A549 (cell line): ENCODE data around the gene AMIGO1. TPM values are rescaled to one million over a fixed set of nuclear protein-coding genes. Genes with fewer than 3 reads are reported as not detected.

Experiments
- ATAC-seq, 2 experiments: fragments of 200-7000 bp in 1 of 2; fragments of >200 bp in 1 of 2; cut with Nextera tagmentation in 1 of 2; cut with Tn5 transposase in 1 of 2; 3 replicates each; pipeline versions ENCODE4 v1.8.0 to v1.9.1; 2018 to 2020; ENCODE audit warnings: mild to moderate bottlenecking in 1 of 2, moderate library complexity in 1 of 2
- CTCF ChIA-PET: fragments of 300-600 bp; sonication (Branson Sonifier 250); formaldehyde crosslinking; extraction: SDS; loops from one replicate; lab custom pipeline; 2021; ENCODE audit warnings: antibody characterized with exemption, inconsistent platforms; lab: Yijun Ruan, JAX
- POLR2A ChIA-PET: fragments of 350-600 bp; formaldehyde crosslinking; extraction: SDS; loops from one replicate; lab custom pipeline; 2021; ENCODE audit warnings: antibody characterized with exemption, inconsistent platforms; lab: Yijun Ruan, JAX
- DNase-seq, 2 experiments: peaks; one replicate each; pipeline versions ENCODE4 v3.0.0 to v3.0.0-alpha.2; 2011 to 2016; ENCODE audit warnings: low read depth in 1 of 2, low spot score in 1 of 2
- FAIRE-seq: peaks from 2 replicates; lab custom pipeline; 2011; peaks lifted over from hg19 to GRCh38; lab: Jason Lieb, UNC
- H3K27ac ChIP-seq, 2 experiments: fragments of >200 bp; sonication (Bioruptor Twin); formaldehyde crosslinking; 3 replicates each; pipeline ENCODE4 v1.5.1; 2016 to 2017
- H3K4me1 ChIP-seq: fragments of >200 bp; sonication (Bioruptor Twin); formaldehyde crosslinking; 3 replicates; pipeline ENCODE4 v1.6.1; 2016
- H3K4me2 ChIP-seq: fragments of >200 bp; sonication (Bioruptor Twin); formaldehyde crosslinking; 3 replicates; pipeline ENCODE4 v1.6.1; 2016
- H3K4me3 ChIP-seq: fragments of >200 bp; sonication (Bioruptor Twin); formaldehyde crosslinking; 3 replicates; pipeline ENCODE4 v1.5.1; 2016
- H3K9me3 ChIP-seq: fragments of >200 bp; sonication (Bioruptor Twin); formaldehyde crosslinking; 3 replicates; pipeline ENCODE4 v1.6.1; 2016
- CHD4 ChIP-seq: fragments of 200-600 bp; sonication (generic); IDR thresholded peaks from 2 replicates; pipeline ENCODE4 v1.6.1; 2016; ENCODE audit warnings: antibody characterized with exemption, mild to moderate bottlenecking, borderline replicate concordance
- EHF ChIP-seq: fragments of 250-450 bp; sonication (Bioruptor Pico); IDR thresholded peaks from 2 replicates; pipeline ENCODE4 v1.5.0; 2020; ENCODE audit warnings: mild to moderate bottlenecking
- FOSL2 ChIP-seq, 2 experiments: fragments of 450-650 bp in 1 of 2; fragments of >200 bp in 1 of 2; sonication (Bioruptor Twin) in 1 of 2; formaldehyde crosslinking; IDR thresholded peaks; 2 replicates each; pipeline versions ENCODE4 v1.5.0 to v1.6.1; 2016 to 2020; ENCODE audit warnings: mild to moderate bottlenecking in 1 of 2, moderate library complexity in 1 of 2
- GATA3 ChIP-seq: IDR thresholded peaks from 2 replicates; pipeline ENCODE4 v1.6.1; 2012; ENCODE audit warnings: borderline replicate concordance
- HOXB13 ChIP-seq: fragments of 250-450 bp; sonication (Bioruptor Pico); IDR thresholded peaks from 2 replicates; pipeline ENCODE4 v1.5.0; 2020; ENCODE audit warnings: low read depth, mild to moderate bottlenecking, moderate library complexity
- HOXB5 ChIP-seq: fragments of 250-450 bp; sonication (Bioruptor Pico); IDR thresholded peaks from 2 replicates; pipeline ENCODE4 v1.5.0; 2020; ENCODE audit warnings: mild to moderate bottlenecking, moderate library complexity
- MAZ ChIP-seq: fragments of 150-350 bp; IDR thresholded peaks from 2 replicates; pipeline ENCODE4 v1.6.1; 2014; ENCODE audit warnings: antibody characterized with exemption, low read depth, low read length, borderline replicate concordance
- NR3C1 ChIP-seq: fragments of >200 bp; sonication (Bioruptor Twin); formaldehyde crosslinking; IDR thresholded peaks from 3 replicates; pipeline ENCODE4 v1.6.1; 2017
- RAD21 ChIP-seq, 2 experiments: fragments of >200 bp in 1 of 2; sonication (Bioruptor Twin) in 1 of 2; formaldehyde crosslinking in 1 of 2; IDR thresholded peaks in 1 of 2; conservative IDR thresholded peaks in 1 of 2; 2 replicates in 1 of 2; 3 replicates in 1 of 2; pipeline ENCODE4 v1.6.1; 2012 to 2018; ENCODE audit warnings: inconsistent platforms in 1 of 2
- RFX5 ChIP-seq: fragments of 450-650 bp; IDR thresholded peaks from 2 replicates; pipeline ENCODE4 v1.7.1; 2014; ENCODE audit warnings: antibody characterized with exemption, mild to moderate bottlenecking, moderate library complexity
- RNF2 ChIP-seq: fragments of 200-600 bp; sonication (generic); IDR thresholded peaks from 2 replicates; pipeline ENCODE4 v1.6.1; 2016; ENCODE audit warnings: low read depth, mild to moderate bottlenecking, antibody characterized with exemption, moderate library complexity, borderline replicate concordance
- TP53 ChIP-seq: fragments of 250-450 bp; sonication (Bioruptor Pico); IDR thresholded peaks from 2 replicates; pipeline ENCODE4 v1.5.0; 2021; ENCODE audit warnings: mild to moderate bottlenecking, moderate library complexity
- ZC3H11A ChIP-seq: fragments of 450-650 bp; IDR thresholded peaks from 2 replicates; pipeline ENCODE4 v1.6.1; 2014; ENCODE audit warnings: antibody characterized with exemption, mild to moderate bottlenecking
- ZSCAN20 ChIP-seq: fragments of 250-450 bp; sonication (Bioruptor Pico); IDR thresholded peaks from 2 replicates; pipeline ENCODE4 v1.8.0; 2022; ENCODE audit warnings: mild to moderate bottlenecking, moderate library complexity
- WGBS: methylation state at CpG from one replicate; pipeline ENCODE4 v1.1.6; 2017; ENCODE audit errors: missing lambda C conversion rate; 5-methylcytosine and 5-hydroxymethylcytosine counted together
- polyA plus RNA-seq, 4 experiments: library from polyadenylated mRNA; depleted of rRNA in 3 of 4; stranded (reverse); fragments of >200 nt; fragmentation: RNase III in 1 of 4; extraction: RNeasy Plus Mini Kit Qiagen cat#74134 plus additional on column Dnase treatment in 1 of 4; gene quantifications; 2 replicates in 3 of 4; 3 replicates in 1 of 4; pipeline ENCODE4 v1.2.3, GENCODE V29; 2011 to 2017
- TF ChIP-seq, protein P1 (sequence below): IDR thresholded peaks from 2 replicates; pipeline ENCODE4 v1.6.1; 2012
- TF ChIP-seq, protein P2 (sequence below): fragments of >200 bp; sonication (Bioruptor Twin); formaldehyde crosslinking; IDR thresholded peaks from 3 replicates; pipeline ENCODE4 v1.5.1; 2016
- TF ChIP-seq, protein P3 (sequence below): fragments of 200-600 bp; sonication (generic); IDR thresholded peaks from 2 replicates; pipeline ENCODE4 v1.6.1; 2016; ENCODE audit warnings: antibody characterized with exemption, mild to moderate bottlenecking, moderate library complexity
- TF ChIP-seq, protein P4 (sequence below): fragments of 450-650 bp; IDR thresholded peaks from 2 replicates; pipeline ENCODE4 v1.6.1; 2014; ENCODE audit warnings: antibody characterized with exemption
- TF ChIP-seq, protein P5 (sequence below): fragments of >200 bp; sonication (Bioruptor Twin); formaldehyde crosslinking; IDR thresholded peaks from 3 replicates; pipeline ENCODE4 v1.6.1; 2016

Gene AMIGO1
- polyA plus RNA-seq, 2 of the 4 experiments (the other 2 are of a cell fraction) = 0.43 to 1.2 TPM

DNA sequence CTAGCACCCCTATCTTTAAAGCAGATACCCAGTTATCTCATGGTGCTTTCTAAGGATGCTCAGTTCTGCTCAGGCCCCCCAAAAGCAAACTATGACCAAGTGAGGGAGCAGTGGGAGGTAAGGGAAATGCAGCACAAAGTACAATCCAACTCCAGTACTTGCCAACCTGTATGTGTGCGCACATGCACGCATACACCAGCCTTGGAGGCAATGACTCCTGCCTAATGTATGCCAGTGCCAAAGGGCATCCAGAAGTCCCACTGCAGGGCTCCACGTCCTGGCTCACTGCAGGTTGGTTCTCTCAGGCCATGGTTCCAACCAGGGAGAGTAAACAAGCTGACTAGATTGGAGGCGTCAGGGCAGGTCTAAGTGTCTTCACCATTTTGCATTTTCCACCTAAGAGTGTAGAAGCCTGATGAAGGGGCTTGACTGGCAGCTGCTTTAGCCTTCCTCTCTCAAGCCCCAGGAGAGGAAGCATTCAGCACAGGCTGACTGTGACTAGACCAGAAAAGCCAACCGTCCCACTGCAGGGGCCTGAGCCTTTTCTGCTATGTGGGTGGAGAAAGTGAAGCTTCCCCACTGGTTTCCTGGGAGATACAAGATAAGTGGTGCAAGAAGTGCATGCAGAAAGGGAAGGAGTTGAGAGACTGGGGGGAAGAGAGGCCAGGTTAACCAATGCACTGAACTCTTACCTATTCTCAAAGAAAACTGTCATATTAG, 7.7 kb downstream of the AMIGO1 start:
- CTCF ChIA-PET = interaction anchor here (0.7 to 23.6 kb wide), 7 partner anchors 8 to 30 kb away, joined by 3 to 749 read pairs (median 4); partner anchors contain the start of genes CYB561D1 and GPR61
- WGBS = 86% methylated on average over 5 of the region's 5 CpGs
- H3K27ac ChIP-seq = no peak overlapping the region

DNA sequence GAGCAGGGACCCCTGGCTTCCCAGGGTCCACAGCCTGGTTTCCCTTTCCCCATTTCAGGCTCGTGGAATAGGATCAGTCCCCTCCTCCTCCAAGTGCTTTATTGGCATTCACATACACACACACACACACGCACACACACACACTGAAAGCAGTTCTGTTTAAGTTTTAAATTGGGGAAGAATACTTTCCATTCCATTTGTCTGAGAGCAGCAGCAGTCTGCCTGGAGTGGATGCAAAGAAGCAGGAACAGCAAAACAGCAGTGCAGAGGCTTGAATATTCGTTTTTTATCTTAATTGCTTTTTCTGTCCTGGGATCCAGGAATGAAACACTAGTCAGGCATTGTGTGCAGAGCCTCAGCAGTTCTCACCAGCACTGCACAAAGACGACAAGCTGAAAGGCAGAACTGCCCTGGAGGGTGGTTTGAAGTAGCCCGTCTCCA, 8.6 kb downstream of the AMIGO1 start:
- TF ChIP-seq FOSL2 (IDR thresholded peaks at IDR 0.05) (no peak), FOSL2 (CRISPR knock-in tag; IDR thresholded peaks at IDR 0.05) (no peak), RAD21 (conservative IDR thresholded peaks at IDR 0.05 in 1 of 2, IDR thresholded peaks at IDR 0.05 in 1 of 2) (no peak), RFX5 (no peak)
- WGBS = 57% methylated on average over 5 of the region's 5 CpGs
- no peak for FAIRE-seq
- POLR2A ChIA-PET = no interaction called here
- ATAC-seq = no peak
- CTCF ChIA-PET = interaction anchor here (1.0 to 23.6 kb wide), 5 partner anchors 12 to 275 kb away, joined by 3 to 749 read pairs (median 4); partner anchors contain the start of gene GPR61
- no peak overlapping the region for H3K4me3 ChIP-seq
- DNase-seq = no peak
- no peaks in the 10 kb centered on the region for H3K9me3 ChIP-seq
- H3K4me2 ChIP-seq = no peak overlapping the region
- no peaks in the 10 kb centered on the region for H3K4me1 ChIP-seq
- H3K27ac ChIP-seq = no peak overlapping the region

More for the DNA sequence above, 7.7 kb downstream of the AMIGO1 start:
- Histone ChIP-seq H3K4me2 (no peak overlapping the region), H3K4me3 (no peak overlapping the region), H3K4me1 (no peaks in the 10 kb centered on the region)
- no peak for TF ChIP-seq TP53
- TF ChIP-seq EHF (CRISPR knock-in tag) = no peak
- no peak for TF ChIP-seq NR3C1
- TF ChIP-seq, protein P1, sequence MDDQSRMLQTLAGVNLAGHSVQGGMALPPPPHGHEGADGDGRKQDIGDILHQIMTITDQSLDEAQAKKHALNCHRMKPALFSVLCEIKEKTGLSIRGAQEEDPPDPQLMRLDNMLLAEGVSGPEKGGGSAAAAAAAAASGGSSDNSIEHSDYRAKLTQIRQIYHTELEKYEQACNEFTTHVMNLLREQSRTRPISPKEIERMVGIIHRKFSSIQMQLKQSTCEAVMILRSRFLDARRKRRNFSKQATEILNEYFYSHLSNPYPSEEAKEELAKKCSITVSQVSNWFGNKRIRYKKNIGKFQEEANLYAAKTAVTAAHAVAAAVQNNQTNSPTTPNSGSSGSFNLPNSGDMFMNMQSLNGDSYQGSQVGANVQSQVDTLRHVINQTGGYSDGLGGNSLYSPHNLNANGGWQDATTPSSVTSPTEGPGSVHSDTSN = no peak
- TF ChIP-seq, all 56 proteins: peak for 0
- H3K9me3 ChIP-seq = no peaks in the 10 kb centered on the region
- no peak for DNase-seq
- POLR2A ChIA-PET = no interaction called here
- ATAC-seq = no peak
- no peak for FAIRE-seq

DNA sequence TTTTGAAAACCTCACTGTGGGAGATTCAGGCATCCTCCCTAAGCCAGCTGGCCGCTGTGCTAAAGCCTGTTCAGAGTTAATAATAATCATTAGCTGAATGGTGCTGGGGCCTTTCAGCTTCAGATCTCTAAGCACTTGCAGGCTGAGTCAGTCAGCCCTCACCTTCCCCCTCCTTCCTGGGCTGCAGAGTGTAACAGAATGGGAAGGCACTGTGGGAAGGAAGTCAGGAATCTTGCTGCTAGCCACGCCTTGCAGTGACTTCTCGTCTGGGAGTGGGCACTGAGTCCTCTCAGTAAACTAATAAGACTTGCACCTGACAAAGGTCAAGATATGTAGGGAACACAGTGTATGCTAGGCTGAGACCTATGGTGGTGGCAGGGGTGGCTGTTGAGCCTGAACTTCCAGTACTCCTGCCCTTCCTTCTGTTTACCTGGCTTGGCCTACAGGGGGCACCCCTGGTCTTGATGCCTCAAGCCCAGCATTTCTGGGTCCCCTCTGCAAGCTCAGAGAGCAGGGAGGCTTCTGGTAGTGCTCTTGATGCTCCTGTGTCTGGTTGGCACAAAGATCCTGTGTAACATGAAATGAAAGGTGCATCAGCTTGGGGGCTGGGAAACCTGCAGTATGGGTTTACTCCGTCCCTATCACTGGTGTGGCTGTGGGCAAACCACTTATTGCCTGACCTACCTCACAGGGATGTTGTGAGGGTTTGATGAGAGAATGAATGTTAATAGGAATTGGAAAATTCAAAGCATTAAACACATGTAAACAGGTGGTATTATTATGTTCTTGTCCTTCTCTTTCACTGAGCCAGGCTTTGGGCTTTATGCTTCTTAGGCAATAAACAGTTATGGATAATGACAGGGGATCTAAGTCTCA, 9.6 kb downstream of the AMIGO1 start:
- no peak overlapping the region for H3K4me2 ChIP-seq
- TF ChIP-seq CHD4 (no peak), RNF2 (no peak), ZSCAN20 (CRISPR knock-in tag) (no peak), EHF (CRISPR knock-in tag) (no peak), RAD21 (conservative IDR thresholded peaks at IDR 0.05 in 1 of 2, IDR thresholded peaks at IDR 0.05 in 1 of 2) (peak in 1 of 2 experiments; percentile 30; a peak in 2 of 5 replicates), HOXB13 (CRISPR knock-in tag) (no peak), HOXB5 (CRISPR knock-in tag) (no peak), MAZ (no peak), GATA3 (no peak), ZC3H11A (no peak)
- TF ChIP-seq, protein P2, sequence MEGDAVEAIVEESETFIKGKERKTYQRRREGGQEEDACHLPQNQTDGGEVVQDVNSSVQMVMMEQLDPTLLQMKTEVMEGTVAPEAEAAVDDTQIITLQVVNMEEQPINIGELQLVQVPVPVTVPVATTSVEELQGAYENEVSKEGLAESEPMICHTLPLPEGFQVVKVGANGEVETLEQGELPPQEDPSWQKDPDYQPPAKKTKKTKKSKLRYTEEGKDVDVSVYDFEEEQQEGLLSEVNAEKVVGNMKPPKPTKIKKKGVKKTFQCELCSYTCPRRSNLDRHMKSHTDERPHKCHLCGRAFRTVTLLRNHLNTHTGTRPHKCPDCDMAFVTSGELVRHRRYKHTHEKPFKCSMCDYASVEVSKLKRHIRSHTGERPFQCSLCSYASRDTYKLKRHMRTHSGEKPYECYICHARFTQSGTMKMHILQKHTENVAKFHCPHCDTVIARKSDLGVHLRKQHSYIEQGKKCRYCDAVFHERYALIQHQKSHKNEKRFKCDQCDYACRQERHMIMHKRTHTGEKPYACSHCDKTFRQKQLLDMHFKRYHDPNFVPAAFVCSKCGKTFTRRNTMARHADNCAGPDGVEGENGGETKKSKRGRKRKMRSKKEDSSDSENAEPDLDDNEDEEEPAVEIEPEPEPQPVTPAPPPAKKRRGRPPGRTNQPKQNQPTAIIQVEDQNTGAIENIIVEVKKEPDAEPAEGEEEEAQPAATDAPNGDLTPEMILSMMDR = peak; percentile 27; the same call in 2 of the 3 replicates
- TF ChIP-seq, protein P3, sequence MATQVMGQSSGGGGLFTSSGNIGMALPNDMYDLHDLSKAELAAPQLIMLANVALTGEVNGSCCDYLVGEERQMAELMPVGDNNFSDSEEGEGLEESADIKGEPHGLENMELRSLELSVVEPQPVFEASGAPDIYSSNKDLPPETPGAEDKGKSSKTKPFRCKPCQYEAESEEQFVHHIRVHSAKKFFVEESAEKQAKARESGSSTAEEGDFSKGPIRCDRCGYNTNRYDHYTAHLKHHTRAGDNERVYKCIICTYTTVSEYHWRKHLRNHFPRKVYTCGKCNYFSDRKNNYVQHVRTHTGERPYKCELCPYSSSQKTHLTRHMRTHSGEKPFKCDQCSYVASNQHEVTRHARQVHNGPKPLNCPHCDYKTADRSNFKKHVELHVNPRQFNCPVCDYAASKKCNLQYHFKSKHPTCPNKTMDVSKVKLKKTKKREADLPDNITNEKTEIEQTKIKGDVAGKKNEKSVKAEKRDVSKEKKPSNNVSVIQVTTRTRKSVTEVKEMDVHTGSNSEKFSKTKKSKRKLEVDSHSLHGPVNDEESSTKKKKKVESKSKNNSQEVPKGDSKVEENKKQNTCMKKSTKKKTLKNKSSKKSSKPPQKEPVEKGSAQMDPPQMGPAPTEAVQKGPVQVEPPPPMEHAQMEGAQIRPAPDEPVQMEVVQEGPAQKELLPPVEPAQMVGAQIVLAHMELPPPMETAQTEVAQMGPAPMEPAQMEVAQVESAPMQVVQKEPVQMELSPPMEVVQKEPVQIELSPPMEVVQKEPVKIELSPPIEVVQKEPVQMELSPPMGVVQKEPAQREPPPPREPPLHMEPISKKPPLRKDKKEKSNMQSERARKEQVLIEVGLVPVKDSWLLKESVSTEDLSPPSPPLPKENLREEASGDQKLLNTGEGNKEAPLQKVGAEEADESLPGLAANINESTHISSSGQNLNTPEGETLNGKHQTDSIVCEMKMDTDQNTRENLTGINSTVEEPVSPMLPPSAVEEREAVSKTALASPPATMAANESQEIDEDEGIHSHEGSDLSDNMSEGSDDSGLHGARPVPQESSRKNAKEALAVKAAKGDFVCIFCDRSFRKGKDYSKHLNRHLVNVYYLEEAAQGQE = no peak
- TF ChIP-seq, protein P4, sequence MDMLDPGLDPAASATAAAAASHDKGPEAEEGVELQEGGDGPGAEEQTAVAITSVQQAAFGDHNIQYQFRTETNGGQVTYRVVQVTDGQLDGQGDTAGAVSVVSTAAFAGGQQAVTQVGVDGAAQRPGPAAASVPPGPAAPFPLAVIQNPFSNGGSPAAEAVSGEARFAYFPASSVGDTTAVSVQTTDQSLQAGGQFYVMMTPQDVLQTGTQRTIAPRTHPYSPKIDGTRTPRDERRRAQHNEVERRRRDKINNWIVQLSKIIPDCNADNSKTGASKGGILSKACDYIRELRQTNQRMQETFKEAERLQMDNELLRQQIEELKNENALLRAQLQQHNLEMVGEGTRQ = no peak
- TF ChIP-seq, protein P5, sequence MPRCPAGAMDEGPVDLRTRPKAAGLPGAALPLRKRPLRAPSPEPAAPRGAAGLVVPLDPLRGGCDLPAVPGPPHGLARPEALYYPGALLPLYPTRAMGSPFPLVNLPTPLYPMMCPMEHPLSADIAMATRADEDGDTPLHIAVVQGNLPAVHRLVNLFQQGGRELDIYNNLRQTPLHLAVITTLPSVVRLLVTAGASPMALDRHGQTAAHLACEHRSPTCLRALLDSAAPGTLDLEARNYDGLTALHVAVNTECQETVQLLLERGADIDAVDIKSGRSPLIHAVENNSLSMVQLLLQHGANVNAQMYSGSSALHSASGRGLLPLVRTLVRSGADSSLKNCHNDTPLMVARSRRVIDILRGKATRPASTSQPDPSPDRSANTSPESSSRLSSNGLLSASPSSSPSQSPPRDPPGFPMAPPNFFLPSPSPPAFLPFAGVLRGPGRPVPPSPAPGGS = no peak
- no peak overlapping the region for H3K27ac ChIP-seq
- FAIRE-seq (no peak), ATAC-seq (peak; percentile 80), DNase-seq (peak in 1 of 2 experiments; percentile 56)
- H3K4me1 ChIP-seq = peaks cover 3% of the 10 kb centered on the region; the same call in 1 of the 3 replicates
- 65% methylated on average over 4 of the region's 4 CpGs for WGBS
- ChIA-PET CTCF (interaction anchor here (1.0 to 23.6 kb wide), 11 partner anchors 9 to 276 kb away, joined by 3 to 749 read pairs (median 4); partner anchors contain the start of genes AMIGO1, ATXN7L2 and GPR61), POLR2A (no interaction called here)
- H3K4me3 ChIP-seq = no peak overlapping the region
- no peaks in the 10 kb centered on the region for H3K9me3 ChIP-seq
